Measurements from ENCODE around the gene SMNDC1. TPM values are rescaled to one million over a fixed set of nuclear protein-coding genes. Genes with fewer than 3 reads are reported as not detected.

Gene SMNDC1
- total and polyA plus RNA-seq, 2 of the 4 experiments (the other 2 are of a cell fraction) = 3.9 to 15.1 TPM

DNA sequence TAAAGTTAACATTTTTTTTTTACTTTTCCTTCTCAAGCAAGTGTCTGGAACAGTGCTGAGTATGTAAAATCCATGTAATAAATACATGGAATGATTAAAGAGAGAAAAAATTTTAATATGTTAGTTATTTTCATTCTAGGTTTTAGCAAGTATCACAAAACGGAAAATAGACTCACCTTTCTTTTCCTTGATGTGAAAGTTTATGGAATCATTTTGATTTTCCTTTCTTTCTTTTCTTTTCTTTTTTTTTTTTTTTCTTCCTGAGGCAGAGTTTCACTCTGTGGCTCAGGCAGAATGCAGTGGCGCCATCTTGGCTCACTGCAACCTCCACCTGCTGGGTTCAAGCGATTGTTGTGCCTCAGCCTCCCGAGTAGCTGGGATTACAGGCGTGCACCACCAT lies 28.1 kb downstream of the SMNDC1 start:
- DNase-seq = no peak
- Histone ChIP-seq H4K5ac (ENCODE audit: low read depth, low read length) (no peak overlapping the region), H3K56ac (ENCODE audit: extremely low read depth, insufficient read depth, low read length) (no peak overlapping the region), H3K14ac (replicated peaks; ENCODE audit: low read depth, low read length) (no peak overlapping the region), H3K4me1 (ENCODE audit: control insufficient read depth, insufficient read depth, low read length) (peaks cover 1% of the 10 kb centered on the region; the same call in 1 of the 2 replicates), H2AK5ac (ENCODE audit: low read depth, low read length) (no peak overlapping the region), H3K9me1 (ENCODE audit: insufficient read depth, low read length) (no peaks in the 10 kb centered on the region), H3K23ac (ENCODE audit: low read depth, low read length) (no peak overlapping the region), H3K27me3 (ENCODE audit: control insufficient read depth, insufficient read depth, low read length) (no peaks in the 10 kb centered on the region), H3K36me3 (ENCODE audit: control insufficient read depth, insufficient read depth, low read length) (peaks cover 2% of the 10 kb centered on the region; the same call in 1 of the 2 replicates), H4K20me1 (ENCODE audit: insufficient read depth, low read length) (no peaks in the 10 kb centered on the region), H3K18ac (ENCODE audit: low read depth, low read length) (no peak overlapping the region), H3K4me3 (ENCODE audit: insufficient read depth, low read depth, low read length) (no peak overlapping the region), H3K9ac (ENCODE audit: low read depth, low read length) (no peak overlapping the region), H3K4me2 (ENCODE audit: low read depth, low read length) (no peak overlapping the region), H3K4ac (ENCODE audit: low read depth, low read length) (no peak overlapping the region), H4K8ac (ENCODE audit: low read depth in 2 of 2, low read length in 2 of 2) (no peak overlapping the region), H2BK20ac (ENCODE audit: low read depth, low read length) (no peak overlapping the region), H2BK15ac (ENCODE audit: low read depth, low read length) (no peak overlapping the region), H2AK9ac (replicated peaks; ENCODE audit: low read depth, low read length, poor library complexity) (no peak overlapping the region), H2BK120ac (ENCODE audit: low read depth, low read length) (no peak overlapping the region), H4K91ac (ENCODE audit: insufficient read depth, low read depth, low read length) (no peak overlapping the region), H3K9me3 (ENCODE audit: control insufficient read depth, insufficient read depth, low read length) (no peaks in the 10 kb centered on the region), H2AFZ (replicated peaks; ENCODE audit: low read length, poor library complexity) (no peak overlapping the region), H3K27ac (ENCODE audit: insufficient read depth, low read length) (no peak overlapping the region), H2BK5ac (ENCODE audit: low read depth, low read length, poor library complexity, severe bottlenecking) (no peak overlapping the region), H3K79me1 (ENCODE audit: low read depth in 1 of 2, low read length in 2 of 2) (no peaks in the 10 kb centered on the region)
- ATAC-seq (ENCODE audit: low read depth) = no peak
- no TSS peak for BruUV-seq (replicated peaks)
- no peak for TF ChIP-seq RFX5 (IDR thresholded peaks at IDR 0.05; ENCODE audit: low read depth, low read length)
- TF ChIP-seq MAZ (IDR thresholded peaks at IDR 0.05; ENCODE audit: borderline replicate concordance, low read depth, low read length) = no peak
- TF ChIP-seq POLR2A (IDR thresholded peaks at IDR 0.05; ENCODE audit: low read depth, low read length) = no peak
- no peak for TF ChIP-seq CHD1 (IDR thresholded peaks at IDR 0.05; ENCODE audit: low read depth, low read length)
- no peak for TF ChIP-seq RCOR1 (IDR thresholded peaks at IDR 0.05; ENCODE audit: insufficient replicate concordance, low read length)
- no peak for TF ChIP-seq BHLHE40 (IDR thresholded peaks at IDR 0.05; ENCODE audit: low read depth, low read length)
- TF ChIP-seq CEBPB (IDR thresholded peaks at IDR 0.05; ENCODE audit: low read depth, low read length) = no peak
- TF ChIP-seq, protein P1, sequence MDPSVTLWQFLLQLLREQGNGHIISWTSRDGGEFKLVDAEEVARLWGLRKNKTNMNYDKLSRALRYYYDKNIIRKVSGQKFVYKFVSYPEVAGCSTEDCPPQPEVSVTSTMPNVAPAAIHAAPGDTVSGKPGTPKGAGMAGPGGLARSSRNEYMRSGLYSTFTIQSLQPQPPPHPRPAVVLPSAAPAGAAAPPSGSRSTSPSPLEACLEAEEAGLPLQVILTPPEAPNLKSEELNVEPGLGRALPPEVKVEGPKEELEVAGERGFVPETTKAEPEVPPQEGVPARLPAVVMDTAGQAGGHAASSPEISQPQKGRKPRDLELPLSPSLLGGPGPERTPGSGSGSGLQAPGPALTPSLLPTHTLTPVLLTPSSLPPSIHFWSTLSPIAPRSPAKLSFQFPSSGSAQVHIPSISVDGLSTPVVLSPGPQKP (IDR thresholded peaks at IDR 0.05; ENCODE audit: borderline replicate concordance, low read depth, low read length) = no peak
- no peak for TF ChIP-seq FOS (IDR thresholded peaks at IDR 0.05; ENCODE audit: low read depth, low read length)
- no peak for TF ChIP-seq MXI1 (IDR thresholded peaks at IDR 0.05; ENCODE audit: borderline replicate concordance, low read depth, low read length)
- TF ChIP-seq USF2 (IDR thresholded peaks at IDR 0.05; ENCODE audit: low read depth, low read length) = no peak
- TF ChIP-seq, protein P2, sequence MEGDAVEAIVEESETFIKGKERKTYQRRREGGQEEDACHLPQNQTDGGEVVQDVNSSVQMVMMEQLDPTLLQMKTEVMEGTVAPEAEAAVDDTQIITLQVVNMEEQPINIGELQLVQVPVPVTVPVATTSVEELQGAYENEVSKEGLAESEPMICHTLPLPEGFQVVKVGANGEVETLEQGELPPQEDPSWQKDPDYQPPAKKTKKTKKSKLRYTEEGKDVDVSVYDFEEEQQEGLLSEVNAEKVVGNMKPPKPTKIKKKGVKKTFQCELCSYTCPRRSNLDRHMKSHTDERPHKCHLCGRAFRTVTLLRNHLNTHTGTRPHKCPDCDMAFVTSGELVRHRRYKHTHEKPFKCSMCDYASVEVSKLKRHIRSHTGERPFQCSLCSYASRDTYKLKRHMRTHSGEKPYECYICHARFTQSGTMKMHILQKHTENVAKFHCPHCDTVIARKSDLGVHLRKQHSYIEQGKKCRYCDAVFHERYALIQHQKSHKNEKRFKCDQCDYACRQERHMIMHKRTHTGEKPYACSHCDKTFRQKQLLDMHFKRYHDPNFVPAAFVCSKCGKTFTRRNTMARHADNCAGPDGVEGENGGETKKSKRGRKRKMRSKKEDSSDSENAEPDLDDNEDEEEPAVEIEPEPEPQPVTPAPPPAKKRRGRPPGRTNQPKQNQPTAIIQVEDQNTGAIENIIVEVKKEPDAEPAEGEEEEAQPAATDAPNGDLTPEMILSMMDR (conservative IDR thresholded peaks at IDR 0.05; ENCODE audit: low read depth, low read length) = no peak
- no peak for TF ChIP-seq SMC3 (IDR thresholded peaks at IDR 0.05; ENCODE audit: low read depth, low read length)
- WGBS, 2 experiments (ENCODE audit: extremely low coverage in 2 of 2, insufficient read length in 1 of 2) = no CpG with 5 or more reads among the region's 5 CpGs
- ChIA-PET CTCF (no interaction called here), POLR2A (ENCODE audit: unreplicated experiment) (no interaction called here)
- in situ Hi-C loops (cut with MboI; ENCODE audit: low sequenced_read_pairs) = no loop called here
- intact Hi-C loops (cut with micrococcal nuclease) = no loop called here
- dilution Hi-C loops (cut with HindIII; ENCODE audit: low sequenced_read_pairs, unreplicated experiment) = loop anchor here (25.0 kb wide), 1 partner anchor 139 kb away; no protein-coding TSS in a partner anchor
